GM18520 (cell line): ENCODE measurements around the gene RGCC.
A peak's percentile ranks its signal among the peaks of the same experiment; 100 is the strongest.
"Not testable (repeated sequence)": the region's sequence is repeated elsewhere in the genome, so short reads cannot be mapped to it uniquely, and the experiment has no call there.

ENCODE experiments used
- ATAC-seq: cut with Tn5 transposase; IDR thresholded peaks from one replicate; pipeline ENCODE4 v1.9.1; 2021; ENCODE audit not compliant: unreplicated experiment

Gene RGCC

GRCh38 chr13:41456768-41457588, at the start of gene RGCC:
RGCC (plus strand) TSS chr13:41457550; CDS start chr13:41457708, 158 bp downstream.
- peak; percentile 47 for ATAC-seq

- no peak for ATAC-seq
These were observed 49.2 kb upstream of the RGCC start for GRCh38 chr13:41408121-41408520.

- no peak for ATAC-seq
These were observed 48.6 kb upstream of the RGCC start for GRCh38 chr13:41408746-41409145.

GRCh38 chr13:41409611-41410010, 47.7 kb upstream of the RGCC start:
- no peak for ATAC-seq

GRCh38 chr13:41411060-41411459, 46.3 kb upstream of the RGCC start:
- no peak for ATAC-seq

GRCh38 chr13:41411522-41411921, 45.8 kb upstream of the RGCC start:
- ATAC-seq = no peak

GRCh38 chr13:41413872-41414271, 43.5 kb upstream of the RGCC start:
- no peak for ATAC-seq

- no peak for ATAC-seq
These were observed 41.1 kb upstream of the RGCC start for GRCh38 chr13:41416276-41416675.

GRCh38 chr13:41418027-41418426, 39.3 kb upstream of the RGCC start:
- ATAC-seq = no peak

GRCh38 chr13:41418731-41419130, 38.6 kb upstream of the RGCC start:
- no peak for ATAC-seq

GRCh38 chr13:41419206-41419605, 38.1 kb upstream of the RGCC start:
- ATAC-seq = no peak

- no peak for ATAC-seq
These were observed 37.2 kb upstream of the RGCC start for GRCh38 chr13:41420146-41420545.

GRCh38 chr13:41421330-41421729, 36.0 kb upstream of the RGCC start:
- ATAC-seq = not testable (repeated sequence)

GRCh38 chr13:41421983-41422382, 35.4 kb upstream of the RGCC start:
- not testable (repeated sequence) for ATAC-seq

- not testable (repeated sequence) for ATAC-seq
These were observed 34.1 kb upstream of the RGCC start for GRCh38 chr13:41423259-41423658.

- ATAC-seq = not testable (repeated sequence)
These were observed 32.7 kb upstream of the RGCC start for GRCh38 chr13:41424675-41425074.

GRCh38 chr13:41426047-41426446, 31.3 kb upstream of the RGCC start:
- ATAC-seq = no peak

- no peak for ATAC-seq
These were observed 29.7 kb upstream of the RGCC start for GRCh38 chr13:41427666-41428065.

GRCh38 chr13:41428155-41428554, 29.2 kb upstream of the RGCC start:
- ATAC-seq = no peak

- ATAC-seq = not testable (repeated sequence)
These were observed 23.3 kb upstream of the RGCC start for GRCh38 chr13:41434030-41434429.

GRCh38 chr13:41434831-41435520, 22.4 kb upstream of the RGCC start:
- no peak for ATAC-seq

GRCh38 chr13:41443969-41444368, 13.4 kb upstream of the RGCC start:
- no peak for ATAC-seq
